Measurements from ENCODE around the gene PAN3.

Gene PAN3

DNA sequence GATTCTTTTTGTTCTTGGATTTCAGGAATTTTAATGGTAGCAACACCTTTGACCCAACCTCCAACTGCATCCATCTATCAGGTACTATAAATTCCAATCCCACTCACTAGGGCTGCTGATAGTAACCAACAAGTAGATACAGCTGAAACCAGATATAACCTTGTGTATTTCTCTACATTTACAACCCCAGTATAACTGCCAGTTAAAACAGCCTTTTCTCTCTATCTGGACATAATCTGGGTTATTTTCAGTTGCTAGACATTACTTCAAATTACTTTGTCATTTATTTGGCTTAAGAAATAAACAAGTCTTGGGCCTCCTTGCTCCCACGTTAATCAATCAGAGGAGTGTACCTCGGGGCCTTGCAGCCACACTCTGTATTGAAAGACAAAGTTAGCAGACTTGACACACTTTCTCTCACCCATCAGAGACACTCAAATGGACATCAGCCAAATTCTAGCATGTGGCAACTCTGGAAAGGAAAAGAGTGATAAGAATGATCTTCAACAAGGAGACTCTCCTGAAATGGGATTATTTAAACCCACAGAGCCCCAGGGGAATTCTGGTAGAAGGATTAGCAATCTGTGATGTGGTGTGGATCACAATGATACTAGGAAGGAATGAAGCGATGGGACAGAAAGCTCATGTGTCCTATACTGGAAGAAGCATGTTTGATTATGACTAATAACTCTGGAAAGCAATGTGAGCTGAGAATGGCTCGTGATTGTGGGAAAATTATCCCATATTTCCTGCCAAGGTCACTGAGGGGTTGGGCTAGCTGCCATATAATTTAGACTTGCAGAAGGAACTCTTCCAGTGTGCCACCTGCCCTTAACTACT is 199.0 kb downstream of the PAN3 start:
- DNase-seq (ENCODE audit: low read depth), result peak; percentile 82

DNA sequence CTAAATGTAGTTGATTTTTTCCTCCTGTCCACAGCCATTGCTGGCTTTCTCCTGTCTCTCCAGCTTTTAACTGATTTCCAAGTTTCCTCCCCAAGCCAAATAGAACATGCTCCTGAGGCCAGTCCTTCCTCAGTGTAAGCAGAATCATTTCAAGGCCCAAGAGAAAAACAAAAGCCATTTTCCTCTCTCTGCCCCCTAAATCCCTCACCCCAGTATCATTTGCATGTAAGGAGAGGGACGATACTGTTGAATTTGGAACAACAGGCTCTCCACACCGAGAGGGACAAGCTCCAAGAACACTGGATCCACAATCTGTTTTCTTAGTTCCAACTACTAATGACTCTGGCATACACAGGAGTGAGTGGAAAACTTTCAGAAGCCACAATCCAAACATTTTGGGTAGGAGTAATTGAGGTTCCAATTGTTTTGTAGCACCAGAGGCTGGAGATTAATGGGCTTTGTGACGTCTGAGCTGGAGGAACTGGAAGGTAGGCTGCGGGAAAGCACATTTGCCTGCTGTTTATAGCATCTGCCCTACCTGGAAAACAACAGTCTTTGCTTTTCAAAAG is 199.7 kb downstream of the PAN3 start:
- DNase-seq (ENCODE audit: low read depth), result no peak

DNA sequence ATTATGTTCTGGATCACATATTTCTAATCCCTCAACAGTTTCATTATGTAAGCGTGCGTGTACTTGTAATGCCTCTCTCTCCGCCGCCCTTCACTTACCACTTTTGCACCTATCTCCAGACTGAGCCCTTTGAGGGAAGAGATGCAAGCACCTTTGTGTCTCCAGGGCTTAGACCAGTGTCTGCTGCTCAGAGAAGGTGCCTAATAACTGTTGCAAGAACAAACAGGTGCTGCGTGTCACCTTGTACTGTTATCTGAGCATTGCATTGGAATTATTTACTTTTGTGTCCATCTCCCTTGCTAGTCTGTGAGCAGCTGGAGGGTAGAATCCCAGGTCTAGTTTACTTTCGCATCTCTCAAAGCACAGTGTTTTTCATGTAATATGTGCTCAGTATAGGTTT is 200.4 kb downstream of the PAN3 start:
- DNase-seq (ENCODE audit: low read depth), result no peak

DNA sequence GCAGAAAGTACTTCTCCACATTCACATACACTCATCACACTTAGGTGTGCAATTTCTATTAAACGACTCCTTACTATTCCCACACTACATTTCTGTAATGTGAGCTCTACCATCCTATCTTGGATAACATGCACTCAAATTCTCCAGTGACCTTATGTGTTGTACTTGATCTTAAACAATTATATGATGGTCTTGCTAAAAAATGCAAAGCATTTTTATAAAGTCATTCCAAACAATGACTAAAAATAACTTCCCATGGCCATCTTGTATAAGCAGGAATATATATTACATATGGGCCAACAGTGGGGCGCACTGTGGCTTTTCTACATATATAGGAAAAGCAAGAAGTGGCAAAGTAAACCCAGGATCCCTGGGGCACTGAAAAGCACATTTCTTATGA is 201.1 kb downstream of the PAN3 start:
- peak; percentile 39 for DNase-seq (ENCODE audit: low read depth)

DNA sequence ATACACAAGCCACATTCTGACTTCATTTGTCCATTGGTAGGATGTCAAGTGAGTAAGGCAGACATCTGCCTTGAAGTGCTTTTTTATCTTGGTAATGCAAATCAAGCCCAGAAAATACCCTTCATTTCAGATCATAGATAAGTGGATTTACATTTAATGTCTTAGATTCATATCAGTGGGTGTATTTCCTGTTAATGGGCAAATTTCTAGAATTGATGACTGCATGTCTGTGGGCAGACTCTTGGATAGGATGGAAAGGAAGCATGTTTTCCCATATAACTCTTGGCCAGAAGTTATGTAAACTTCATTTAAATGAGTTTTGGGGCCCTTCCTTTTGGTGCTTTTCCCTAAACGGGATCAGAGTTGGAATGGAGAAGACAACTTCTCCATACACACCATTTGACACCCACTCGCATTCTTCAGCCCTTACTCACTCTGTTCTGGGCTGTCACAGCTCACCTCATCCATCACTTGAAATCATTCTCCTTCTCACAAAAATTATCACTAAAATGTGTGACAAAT is 202.0 kb downstream of the PAN3 start:
- no peak for DNase-seq (ENCODE audit: low read depth)

DNA sequence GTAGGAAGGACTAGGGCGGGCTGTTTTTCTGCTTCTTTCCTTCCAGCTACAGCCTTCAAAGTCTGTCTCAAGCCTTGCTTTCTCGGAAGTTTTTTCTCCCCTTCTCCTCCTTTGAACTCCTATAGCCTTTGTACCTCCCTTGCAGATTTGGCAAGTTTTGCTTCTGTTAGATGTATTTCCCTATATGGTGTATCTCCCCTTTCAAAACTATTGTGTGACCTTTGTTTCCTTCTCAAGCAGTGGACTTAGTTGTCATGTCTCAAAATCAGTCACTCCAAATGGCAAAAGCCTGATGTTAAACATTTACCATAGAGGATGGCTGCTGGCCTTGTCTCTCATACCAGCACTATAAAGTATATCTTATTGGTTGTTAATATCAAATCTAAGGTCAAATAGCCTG is 203.9 kb downstream of the PAN3 start:
- no peak for DNase-seq (ENCODE audit: low read depth)

DNA sequence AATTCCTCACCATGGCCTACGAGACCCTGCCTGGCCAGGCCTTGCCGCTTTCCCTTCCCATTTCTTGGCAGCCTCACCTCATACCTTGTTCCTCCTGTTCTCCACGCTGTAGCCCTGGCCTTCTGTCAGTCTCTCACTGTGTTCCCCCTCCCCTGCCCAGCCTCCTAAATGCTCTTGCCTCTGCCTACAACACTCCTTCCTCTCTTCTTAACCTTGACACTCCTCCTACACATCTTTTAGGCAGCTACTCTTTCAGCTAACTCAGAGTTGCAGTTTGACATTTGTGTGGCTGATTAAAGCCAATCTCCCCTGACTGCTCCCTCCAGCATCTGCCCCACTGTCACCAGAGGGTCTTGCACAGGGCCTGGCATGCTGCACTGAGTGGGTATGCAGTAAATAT is 205.8 kb downstream of the PAN3 start:
- no peak for DNase-seq (ENCODE audit: low read depth)

Data from fibroblast of gingiva (primary cell).